Fibroblast of mammary gland (primary cell): ENCODE data around the gene GSE1.

ENCODE experiments used
- DNase-seq: peaks from one replicate; pipeline ENCODE4 v3.0.0-alpha.2; 2010; ENCODE audit warnings: low read depth
- H3K4me3 ChIP-seq: 2 replicates; pipeline ENCODE4 v1.5.1; 2011; ENCODE audit warnings: low read depth, mild to moderate bottlenecking, low read length, moderate library complexity; ENCODE audit not compliant: control insufficient read depth
- TF ChIP-seq, protein P1 (sequence below): conservative IDR thresholded peaks from 2 replicates; pipeline ENCODE4 v1.5.1; 2011; ENCODE audit warnings: low read depth, low read length, inconsistent platforms; ENCODE audit not compliant: control insufficient read depth, insufficient read depth

GSE1 gene

DNA sequence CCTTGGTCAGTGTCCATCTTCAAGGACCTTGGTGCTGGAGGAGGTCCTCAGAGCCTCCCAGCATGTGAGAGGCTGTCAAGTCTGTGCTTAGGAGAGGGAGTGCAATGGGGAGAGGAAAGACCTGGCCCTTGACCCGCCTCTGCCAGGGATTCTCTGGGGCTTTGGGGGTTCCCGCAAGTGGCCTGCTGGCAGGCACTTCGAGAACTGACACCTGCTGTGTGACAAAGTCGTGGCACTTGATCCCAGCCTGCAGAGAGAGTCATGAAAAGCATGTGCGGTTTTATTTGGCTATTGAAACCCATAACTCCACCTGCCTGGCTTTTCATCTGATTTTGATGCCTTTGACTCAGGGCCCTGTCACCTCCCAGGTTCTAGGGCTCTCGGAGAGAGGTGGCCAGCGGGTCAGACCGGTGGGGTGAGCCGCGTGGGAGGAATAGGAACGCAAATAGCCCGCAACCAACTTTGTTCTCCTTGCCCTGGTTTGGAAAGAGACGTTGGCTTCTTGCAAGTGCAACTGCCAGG, 42.8 kb upstream of the GSE1 start:
- TF ChIP-seq, protein P1, sequence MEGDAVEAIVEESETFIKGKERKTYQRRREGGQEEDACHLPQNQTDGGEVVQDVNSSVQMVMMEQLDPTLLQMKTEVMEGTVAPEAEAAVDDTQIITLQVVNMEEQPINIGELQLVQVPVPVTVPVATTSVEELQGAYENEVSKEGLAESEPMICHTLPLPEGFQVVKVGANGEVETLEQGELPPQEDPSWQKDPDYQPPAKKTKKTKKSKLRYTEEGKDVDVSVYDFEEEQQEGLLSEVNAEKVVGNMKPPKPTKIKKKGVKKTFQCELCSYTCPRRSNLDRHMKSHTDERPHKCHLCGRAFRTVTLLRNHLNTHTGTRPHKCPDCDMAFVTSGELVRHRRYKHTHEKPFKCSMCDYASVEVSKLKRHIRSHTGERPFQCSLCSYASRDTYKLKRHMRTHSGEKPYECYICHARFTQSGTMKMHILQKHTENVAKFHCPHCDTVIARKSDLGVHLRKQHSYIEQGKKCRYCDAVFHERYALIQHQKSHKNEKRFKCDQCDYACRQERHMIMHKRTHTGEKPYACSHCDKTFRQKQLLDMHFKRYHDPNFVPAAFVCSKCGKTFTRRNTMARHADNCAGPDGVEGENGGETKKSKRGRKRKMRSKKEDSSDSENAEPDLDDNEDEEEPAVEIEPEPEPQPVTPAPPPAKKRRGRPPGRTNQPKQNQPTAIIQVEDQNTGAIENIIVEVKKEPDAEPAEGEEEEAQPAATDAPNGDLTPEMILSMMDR = no peak
- DNase-seq = no peak
- no peak overlapping the region for H3K4me3 ChIP-seq

DNA sequence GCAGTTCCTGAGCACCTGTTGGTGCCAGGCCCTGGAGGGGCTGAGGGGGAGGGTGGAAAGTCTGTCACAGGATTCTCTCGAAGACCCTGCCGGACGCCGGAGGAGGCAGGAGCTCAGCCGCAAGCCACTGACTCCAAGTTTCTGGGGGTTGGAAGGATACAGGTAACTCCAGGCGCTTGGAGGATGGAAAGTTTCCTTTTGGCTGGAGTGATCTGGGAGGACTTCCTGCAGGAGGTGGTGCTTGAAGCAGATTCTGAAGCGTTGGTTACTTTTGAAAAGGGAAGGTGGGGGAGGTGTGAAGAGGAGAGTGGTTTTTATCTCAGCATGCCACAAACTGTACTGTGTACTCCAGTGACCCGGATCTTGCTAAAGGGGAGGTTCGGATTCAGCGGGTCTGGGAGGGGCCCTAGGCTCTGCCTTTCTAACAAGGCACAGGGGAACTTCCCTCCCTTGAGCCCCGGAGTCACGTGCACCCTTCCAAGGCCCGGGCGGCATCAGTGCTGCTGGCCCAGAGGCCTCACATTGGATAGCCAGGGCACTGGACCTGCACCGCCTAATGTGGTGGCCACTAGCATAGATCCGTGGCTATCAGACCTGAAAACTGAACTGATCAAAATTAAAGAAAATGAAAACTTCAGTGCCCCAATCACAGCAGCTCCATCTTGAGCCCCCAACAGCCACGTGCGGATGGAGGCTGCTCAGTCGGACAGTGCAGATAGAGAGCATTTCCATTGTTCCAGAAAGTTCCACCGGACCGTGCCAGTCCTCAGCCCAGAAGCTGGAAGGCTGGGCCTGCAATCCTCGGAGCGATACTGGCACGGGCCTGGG, 42.2 kb upstream of the GSE1 start:
- no peak overlapping the region for H3K4me3 ChIP-seq
- no peak for DNase-seq
- TF ChIP-seq, protein P1 = no peak

DNA sequence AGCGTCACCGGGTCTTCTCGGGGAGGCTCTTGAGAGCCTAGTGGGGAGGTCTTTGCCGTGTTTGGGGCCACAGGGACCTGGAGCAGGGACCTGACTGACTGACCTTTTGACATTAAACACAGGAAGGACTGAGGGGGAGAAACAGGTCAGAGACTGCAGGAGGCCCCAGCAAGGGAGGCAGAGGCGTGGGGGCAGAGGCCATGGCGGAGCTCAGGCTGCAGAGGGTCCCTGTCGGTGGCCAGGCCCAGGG, 41.6 kb upstream of the GSE1 start:
- H3K4me3 ChIP-seq = no peak overlapping the region

DNA sequence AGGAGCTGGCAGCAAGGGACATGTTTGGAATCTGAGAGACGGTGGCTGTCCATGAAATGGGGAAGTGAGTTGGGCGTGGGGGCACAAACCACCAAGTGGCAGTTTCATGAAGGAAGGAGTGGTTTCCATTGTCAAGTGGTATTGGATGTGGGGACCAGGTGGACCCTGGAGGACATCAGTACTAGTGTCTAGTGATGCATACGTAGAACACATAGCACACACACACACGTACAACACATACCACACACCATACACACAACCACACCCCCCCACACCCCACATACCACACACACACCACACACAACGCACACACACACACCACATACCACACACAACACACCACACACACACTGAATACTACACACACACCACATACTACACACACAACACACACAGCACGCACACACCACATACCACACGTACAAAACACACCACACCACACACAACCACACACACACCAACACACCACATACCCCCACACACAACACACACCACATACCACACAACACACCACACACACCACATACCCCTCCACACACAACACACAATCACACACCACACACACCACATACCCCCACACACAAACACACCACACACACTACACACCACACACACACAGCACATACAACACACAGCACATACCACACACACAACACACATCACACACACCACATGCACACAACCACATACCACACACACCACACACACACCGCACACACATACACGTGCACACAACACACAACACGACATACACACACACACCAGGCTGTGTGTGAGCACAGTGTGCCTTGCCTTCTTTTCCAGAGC, 41.1 kb upstream of the GSE1 start:
- H3K4me3 ChIP-seq = no peak overlapping the region
- DNase-seq = no peak
- TF ChIP-seq, protein P1 = no peak

More for the DNA sequence above, 41.6 kb upstream of the GSE1 start:
- DNase-seq = no peak
- TF ChIP-seq, protein P1 = no peak

DNA sequence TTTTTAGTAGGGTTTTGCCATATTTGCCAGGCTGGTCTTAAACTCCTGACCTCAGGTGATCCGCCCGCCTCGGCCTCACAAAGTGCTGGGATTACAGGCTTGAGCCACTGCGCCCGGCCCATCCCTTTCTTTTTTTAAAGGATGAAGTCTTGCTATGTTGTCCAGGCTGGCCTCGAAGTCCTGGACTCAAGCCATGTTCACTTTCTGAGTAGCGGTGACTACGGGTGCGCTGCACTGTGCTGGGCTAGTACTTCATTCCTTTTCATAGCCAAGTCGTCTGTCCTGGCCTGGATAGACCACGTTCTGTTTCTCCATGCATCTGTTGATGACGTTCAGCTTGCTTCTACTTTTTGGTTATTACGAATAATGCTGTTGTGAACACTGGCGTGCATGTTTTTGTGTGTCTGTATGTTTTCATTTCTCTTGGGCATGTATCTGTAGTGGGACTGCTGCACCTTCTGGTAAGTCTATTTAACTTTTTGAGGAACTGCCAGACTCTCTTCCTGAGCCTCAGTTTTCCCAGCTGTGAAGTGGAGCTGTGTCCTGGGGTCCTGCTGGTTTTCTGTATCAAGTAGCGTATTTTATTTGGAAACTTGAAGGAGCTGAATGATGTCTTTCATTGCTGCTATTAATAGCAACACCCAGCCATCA, 40.0 kb upstream of the GSE1 start:
- H3K4me3 ChIP-seq = no peak overlapping the region
- no peak for DNase-seq
- TF ChIP-seq, protein P1 = no peak

DNA sequence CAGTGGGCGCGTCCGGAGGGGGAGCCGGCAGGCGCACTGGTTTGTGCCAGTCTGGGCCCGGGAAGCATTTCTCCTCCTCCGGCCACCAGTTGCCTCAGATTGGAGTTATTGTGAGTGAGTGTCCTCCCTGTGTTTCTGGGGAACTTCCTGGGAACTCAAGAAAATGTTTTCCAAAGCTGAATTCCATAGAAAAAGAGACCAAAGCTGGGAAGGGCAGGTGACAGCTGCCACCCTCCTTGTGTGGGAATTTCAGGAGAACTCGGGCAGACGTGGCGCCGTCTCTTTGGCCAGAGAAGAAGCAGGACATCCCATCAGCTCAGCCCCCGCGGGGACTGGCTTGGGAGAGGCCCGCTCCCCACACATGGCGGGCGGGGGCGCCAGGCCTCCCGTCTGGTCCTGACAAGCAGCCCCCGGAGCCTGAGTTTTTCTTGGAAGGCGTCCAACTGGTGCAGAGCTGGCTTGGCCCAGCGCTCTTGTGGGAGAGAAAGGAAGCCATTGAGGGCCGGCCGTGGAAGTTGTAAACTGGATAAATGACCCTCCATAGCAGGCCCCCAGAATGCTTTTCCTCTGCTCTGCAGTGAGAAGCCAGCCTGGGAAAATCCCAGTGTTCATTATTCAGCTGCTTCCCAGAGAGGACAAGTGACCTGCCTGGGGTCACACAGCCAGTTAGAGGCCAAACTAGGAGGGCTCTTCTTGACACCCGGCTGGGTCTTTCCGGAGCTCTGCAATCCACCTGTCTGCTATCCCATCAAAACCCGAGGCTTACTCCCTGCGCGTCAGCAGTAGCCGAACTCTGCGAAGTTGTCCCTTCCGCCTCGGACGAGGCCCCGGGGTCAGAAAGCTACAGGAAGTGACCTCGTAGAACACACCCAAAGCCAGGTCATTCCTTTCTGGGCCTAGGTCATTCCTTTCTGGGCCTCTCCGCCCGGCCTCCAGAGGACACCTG, 39.2 kb upstream of the GSE1 start:
- TF ChIP-seq, protein P1 = no peak
- peak; percentile 64 for DNase-seq
- no peak overlapping the region for H3K4me3 ChIP-seq
